Dedifferentiated amniotic fluid mesenchymal stem cell (primary cell): ENCODE measurements around the gene NAT14.
A peak's percentile ranks its signal among the peaks of the same experiment; 100 is the strongest.

ENCODE experiments used
- DNase-seq: peaks from one replicate; pipeline ENCODE4 v3.0.0-alpha.2; 2016; ENCODE audit errors: extremely low spot score

NAT14 gene

GRCh38 chr19:55453511-55454260, 31.3 kb upstream of the NAT14 start:
- DNase-seq = no peak

GRCh38 chr19:55454787-55455243, 30.2 kb upstream of the NAT14 start:
- no peak for DNase-seq

- no peak for DNase-seq
These were observed 29.3 kb upstream of the NAT14 start for GRCh38 chr19:55455576-55456235.

- no peak for DNase-seq
These were observed 28.6 kb upstream of the NAT14 start for GRCh38 chr19:55456347-55456746.

GRCh38 chr19:55457683-55458457, 27.1 kb upstream of the NAT14 start:
- no peak for DNase-seq

DNA sequence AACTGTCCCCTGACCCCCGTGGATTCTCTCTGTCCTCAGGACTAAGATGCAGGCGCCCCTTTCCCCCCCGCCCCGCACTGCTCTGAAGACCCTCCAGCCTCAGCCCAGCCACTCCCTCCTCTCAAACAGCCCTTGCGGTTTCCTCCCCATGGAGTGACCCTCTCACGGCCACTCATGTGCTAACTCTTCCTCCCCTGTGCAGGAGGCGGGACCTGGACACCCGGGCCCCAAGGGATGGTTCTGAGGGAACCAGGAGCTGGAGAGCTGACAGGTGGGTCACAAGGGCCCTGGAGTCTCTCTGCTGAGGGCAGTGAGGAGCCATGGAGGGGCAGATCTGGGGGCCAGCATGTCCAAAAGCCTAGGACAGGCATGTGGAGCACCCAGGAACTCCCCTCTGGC, 25.4 kb upstream of the NAT14 start:
- no peak for DNase-seq

DNA sequence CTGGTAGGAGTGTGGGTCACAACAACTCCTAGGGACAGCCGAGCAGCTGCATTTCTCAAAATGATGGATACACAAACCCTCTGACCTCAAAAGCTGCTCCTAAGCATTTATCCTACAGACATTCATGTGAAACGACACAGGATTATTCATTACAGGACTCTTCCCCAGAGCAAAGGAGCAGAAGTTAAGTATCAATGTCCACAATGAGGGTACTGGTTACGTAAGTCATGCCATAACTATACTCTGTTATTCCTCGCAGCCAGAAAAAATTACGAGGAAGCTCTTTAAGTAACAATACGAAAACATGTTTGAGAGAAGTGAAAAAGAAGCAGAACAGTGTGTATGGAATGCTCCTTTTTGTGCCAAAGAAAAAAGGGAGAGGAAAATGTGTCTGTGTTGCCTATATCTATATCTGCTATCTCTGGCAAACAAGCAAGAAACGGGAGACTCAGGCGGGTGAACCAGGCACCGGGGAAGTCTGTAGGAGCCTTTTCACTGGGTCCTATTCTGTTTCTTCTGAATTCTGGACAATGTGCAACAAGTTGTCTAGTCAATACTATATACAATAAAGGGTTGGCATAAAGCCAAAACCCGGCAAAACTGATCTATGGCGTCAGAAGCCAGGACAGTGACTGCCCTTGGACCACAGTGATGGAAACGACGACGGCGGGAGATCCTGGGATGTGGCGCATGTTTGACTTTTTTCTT, 24.9 kb upstream of the NAT14 start:
- no peak for DNase-seq

GRCh38 chr19:55460670-55461258, 24.2 kb upstream of the NAT14 start:
- DNase-seq = peak; percentile 57

DNA sequence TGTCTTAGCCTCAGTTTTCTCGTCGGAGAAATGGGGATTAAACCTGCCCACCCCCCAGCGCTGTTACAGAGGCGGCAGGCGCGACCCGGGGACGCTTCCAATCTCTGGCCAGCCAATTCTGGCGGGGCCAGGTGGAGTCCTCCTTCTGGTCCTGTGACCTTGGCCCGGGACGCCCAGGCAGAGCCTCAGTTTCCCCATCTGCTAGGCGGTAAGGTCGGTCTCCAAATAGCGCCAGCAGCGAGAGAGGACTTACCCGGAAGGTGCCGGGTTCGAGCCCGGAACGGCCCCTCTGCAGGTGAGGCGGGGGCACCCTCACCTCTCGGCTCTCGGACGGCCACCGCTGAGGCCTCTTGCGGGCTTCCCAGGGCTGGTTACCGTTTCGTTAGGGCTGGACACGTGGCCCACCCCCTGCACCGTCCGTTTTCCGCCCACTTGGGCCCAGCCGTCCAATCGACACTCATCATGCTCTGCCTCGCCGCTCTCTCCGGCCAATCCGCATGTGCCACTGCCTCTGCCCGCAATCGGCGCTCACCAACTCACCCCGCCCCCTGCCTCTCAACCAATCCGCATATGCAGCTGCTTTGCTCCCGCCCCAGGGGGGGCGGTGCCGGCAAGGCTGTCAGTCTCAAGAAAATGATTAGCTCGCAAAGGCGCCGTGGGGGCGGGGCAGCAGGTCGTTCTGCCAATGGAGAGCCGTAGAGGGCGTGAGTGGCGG, 23.6 kb upstream of the NAT14 start, which contains the start of gene ISOC2:
ISOC2 (minus strand) TSS at position 384 of the 715 bp plus-strand sequence. CDS start 5,156 bp downstream, outside the sequence.
- DNase-seq = peak; percentile 100

GRCh38 chr19:55461974-55462626, 22.9 kb upstream of the NAT14 start:
- DNase-seq = no peak

- no peak for DNase-seq
These were observed 22.3 kb upstream of the NAT14 start for GRCh38 chr19:55462722-55463121.

GRCh38 chr19:55463583-55464031, 21.4 kb upstream of the NAT14 start:
- no peak for DNase-seq

DNA sequence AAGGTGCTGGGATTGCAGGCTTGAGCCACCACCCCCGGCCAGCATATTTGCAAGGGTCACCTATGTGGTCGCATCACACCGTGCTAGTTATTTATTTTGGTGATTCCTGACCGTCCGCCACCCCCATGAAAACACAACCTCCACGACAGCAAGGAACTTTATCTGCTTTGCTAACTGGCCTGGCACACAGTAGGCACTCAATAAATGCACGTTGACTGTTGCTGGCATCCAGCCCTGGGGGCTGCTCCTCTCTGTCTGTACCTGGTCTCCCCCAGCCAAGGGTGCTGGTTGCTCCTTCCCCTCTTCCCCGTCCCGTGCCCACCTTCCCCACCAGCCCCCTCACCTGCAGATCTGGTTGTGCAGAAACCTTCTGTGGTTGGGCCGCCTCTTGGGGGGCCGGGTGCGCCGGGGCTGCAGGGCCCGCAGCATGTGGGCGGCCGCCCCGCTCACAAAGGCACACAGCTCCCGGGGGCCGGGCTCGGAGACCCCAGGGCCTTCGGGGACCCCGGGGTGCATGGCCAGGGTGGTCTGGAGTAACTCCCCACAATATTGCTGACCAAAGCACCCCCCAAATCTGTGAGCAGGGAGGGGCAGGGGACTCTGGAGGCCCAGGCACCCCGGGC, 20.8 kb upstream of the NAT14 start:
- DNase-seq = no peak

DNA sequence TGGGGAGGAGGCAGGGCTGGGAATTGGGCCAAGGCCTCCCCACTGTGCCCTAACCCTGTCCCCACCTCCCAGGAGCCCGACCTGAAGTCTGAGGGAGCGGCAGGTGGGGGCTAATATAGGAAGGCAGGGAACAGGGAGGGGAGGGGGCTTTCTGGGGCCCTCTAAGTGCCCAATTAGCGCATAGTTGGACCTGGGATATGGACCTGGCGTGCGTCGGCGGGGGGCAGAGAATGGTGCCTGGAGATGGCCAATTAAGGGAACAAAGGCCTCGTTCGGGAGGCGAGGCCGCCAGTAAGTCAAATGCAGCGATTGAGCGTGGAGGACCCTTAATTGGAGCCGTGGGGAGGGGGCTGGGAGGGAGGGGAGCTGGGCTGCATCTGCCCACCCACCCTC, 20.3 kb upstream of the NAT14 start, which contains the start of gene C19orf85:
C19orf85 (minus strand) TSS at position 90 of the 393 bp plus-strand sequence. CDS start 197 bp downstream, outside the sequence.
- DNase-seq = no peak

DNA sequence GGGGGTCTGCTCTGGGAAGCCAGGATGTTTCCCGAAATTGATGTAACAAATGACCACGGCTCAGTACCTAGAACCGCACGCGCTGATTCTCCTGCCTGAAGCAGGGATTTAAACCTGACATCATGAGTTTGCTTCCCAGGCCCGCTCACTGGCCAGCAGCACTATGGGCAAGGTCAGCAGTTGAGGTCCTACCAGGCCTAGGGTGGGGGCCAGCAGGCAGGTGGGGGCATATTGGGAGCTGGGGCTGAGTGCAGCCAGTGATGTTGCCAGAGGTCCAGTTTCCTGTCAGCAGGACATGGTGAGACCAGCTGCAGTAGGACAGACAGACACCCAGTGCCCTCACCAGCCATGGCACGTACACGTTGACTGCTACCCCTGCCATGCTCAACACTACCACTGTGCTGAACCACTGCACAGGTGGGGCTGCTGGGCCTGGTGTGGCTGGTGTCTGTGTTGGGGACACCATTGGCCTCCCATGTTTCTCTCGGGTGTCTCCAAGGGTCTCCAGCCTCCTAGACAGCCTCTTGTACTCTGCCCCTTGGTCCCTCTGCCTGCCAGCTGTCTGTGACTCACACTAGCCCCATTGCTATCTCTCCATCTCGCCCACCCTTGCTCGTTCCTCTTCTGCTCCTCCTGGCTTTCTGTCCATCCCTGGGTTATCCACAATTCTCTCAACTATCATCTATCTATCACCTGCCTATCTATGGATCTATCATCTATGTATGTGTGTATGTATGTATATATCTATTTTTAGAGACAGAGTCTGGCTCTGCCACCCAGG, 19.3 kb upstream of the NAT14 start:
- no peak for DNase-seq

DNA sequence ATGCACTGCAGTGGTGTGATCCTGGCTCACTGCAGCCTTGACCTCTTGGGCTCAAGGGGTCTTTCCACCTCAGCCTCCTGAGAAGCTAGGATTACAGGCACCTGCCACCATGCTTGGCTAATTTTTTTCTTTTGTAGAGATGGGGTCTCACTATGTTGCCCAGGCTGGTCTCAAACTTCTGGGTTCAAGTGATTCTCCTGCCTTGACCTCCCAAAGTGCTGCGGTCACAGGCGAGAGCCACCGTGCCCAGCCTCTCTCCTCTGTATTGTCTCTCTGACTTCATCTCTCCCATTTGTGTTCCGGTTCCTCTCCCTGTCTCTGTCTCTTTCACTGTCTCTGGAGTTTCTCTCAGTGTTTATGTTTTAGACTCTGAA, 18.8 kb upstream of the NAT14 start:
- no peak for DNase-seq

GRCh38 chr19:55467236-55468053, 17.5 kb upstream of the NAT14 start:
- no peak for DNase-seq

DNA sequence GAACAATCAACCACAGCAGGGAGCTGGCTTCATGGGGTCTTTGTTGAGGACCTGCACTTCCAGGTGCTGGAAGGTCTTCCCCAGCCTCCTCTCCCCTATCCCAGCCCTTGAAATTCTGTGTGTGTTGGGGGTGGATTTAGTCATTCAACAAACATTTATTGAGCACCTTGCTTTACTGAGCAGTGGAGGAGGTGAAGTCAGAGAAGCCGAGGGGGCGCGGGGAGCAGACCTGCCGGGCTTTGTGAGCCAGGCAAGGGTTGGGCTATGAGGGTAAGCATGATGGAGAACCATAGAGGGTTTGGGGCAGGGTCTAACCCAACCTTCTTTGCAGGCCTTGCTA, 17.0 kb upstream of the NAT14 start:
- DNase-seq = no peak
